Testis (tissue), 5 donors: Measurements from ENCODE around the gene B3GALT6. TPM values are rescaled to one million over a fixed set of nuclear protein-coding genes. Genes with fewer than 3 reads are reported as not detected.
A peak's percentile ranks its signal among the peaks of the same experiment; 100 is the strongest.

Experiments used
- DNase-seq: peaks from one replicate; pipeline ENCODE4 v3.0.0-alpha.2; 2019
- H3K27ac ChIP-seq, 2 donors: fragments of 200-600 bp; sonication (generic); one replicate each; pipeline ENCODE4 v1.5.1; 2019
- H3K27me3 ChIP-seq: fragments of 200-600 bp; sonication (generic); one replicate; pipeline ENCODE4 v1.5.1; 2019
- H3K36me3 ChIP-seq: fragments of 200-600 bp; sonication (generic); one replicate; pipeline ENCODE4 v1.5.1; 2017; ENCODE audit warnings: low read depth; ENCODE audit errors: missing control alignments
- H3K4me1 ChIP-seq: fragments of 200-600 bp; sonication (generic); one replicate; pipeline ENCODE4 v1.5.1; 2019
- H3K4me3 ChIP-seq, 2 donors: fragments of 200-600 bp; sonication (generic); one replicate each; pipeline ENCODE4 v1.5.1; 2017 to 2019
- H3K9me3 ChIP-seq: fragments of 200-600 bp; sonication (generic); one replicate; pipeline ENCODE4 v1.5.1; 2017
- POLR2A ChIP-seq: fragments of 450-650 bp; IDR thresholded peaks from one replicate; pipeline ENCODE4 v1.6.1; 2017; ENCODE audit warnings: antibody characterized with exemption, mild to moderate bottlenecking, moderate library complexity
- WGBS, 2 donors: methylation state at CpG; one replicate each; pipeline ENCODE4 v1.1.5; 2018; 5-methylcytosine and 5-hydroxymethylcytosine counted together
- intact Hi-C: fragments of 100-400 bp; cut with DNase I; formaldehyde crosslinking; loops from one replicate; pipeline ENCODE4 v1.15.1; 2023; ENCODE audit warnings: low total_unique reads
- long read RNA-seq, 2 donors: transcript quantifications; one replicate each; lab custom pipeline, GENCODE V29; 2026
- polyA plus RNA-seq: library from polyadenylated mRNA; stranded (reverse); fragments of 350-450 nt; fragmentation: Illumina TruSeq; extraction: RNeasy Lipid Tissue Mini Kit (QIAGEN cat#74804); gene quantifications from one replicate; pipeline ENCODE4 v1.2.3, GENCODE V29; 2014; ENCODE audit warnings: low read depth, low replicate concordance; ENCODE audit not compliant: insufficient read depth
- total RNA-seq, 2 donors: library from RNA; depleted of rRNA; stranded (reverse); fragments of >200 nt; gene quantifications; one replicate each; pipeline ENCODE4 v1.2.3, GENCODE V29; 2016
- TF ChIP-seq, protein P1 (sequence below), 3 experiments: fragments of 450-650 bp in 2 of 3; fragments of 200-600 bp in 1 of 3; sonication (generic) in 1 of 3; IDR thresholded peaks; one replicate each; pipeline ENCODE4 v1.5.1; 2016 to 2019; ENCODE audit warnings: antibody characterized with exemption in 3 of 3, mild to moderate bottlenecking in 2 of 3, moderate library complexity in 1 of 3

Gene B3GALT6
- total RNA-seq = 10 to 100 TPM; 26.1 to 37.3 TPM
- 8.5 TPM for polyA plus RNA-seq
- long read RNA-seq, donor 1, transcript B3GALT6-202 (1 exons, 2,816 nt) = minor isoform, 10 of 44 reads
- long read RNA-seq, donor 1, transcript B3GALT6-201 (1 exons, 2,783 nt) = major isoform, 34 of 44 reads
- long read RNA-seq, donor 1, partial matches to known transcripts = 0 of 44 reads
- long read RNA-seq, donor 1, other reads (novel, unspliced or antisense) = 0 of 44 reads
- long read RNA-seq, donor 2, transcript B3GALT6-202 (1 exons, 2,816 nt) = minor isoform, 8 of 56 reads
- long read RNA-seq, donor 2, transcript B3GALT6-201 (1 exons, 2,783 nt) = major isoform, 48 of 56 reads
- long read RNA-seq, donor 2, partial matches to known transcripts = 0 of 56 reads
- long read RNA-seq, donor 2, other reads (novel, unspliced or antisense) = 0 of 56 reads

- intact Hi-C loops = no loop called here
- TF ChIP-seq, protein P1, sequence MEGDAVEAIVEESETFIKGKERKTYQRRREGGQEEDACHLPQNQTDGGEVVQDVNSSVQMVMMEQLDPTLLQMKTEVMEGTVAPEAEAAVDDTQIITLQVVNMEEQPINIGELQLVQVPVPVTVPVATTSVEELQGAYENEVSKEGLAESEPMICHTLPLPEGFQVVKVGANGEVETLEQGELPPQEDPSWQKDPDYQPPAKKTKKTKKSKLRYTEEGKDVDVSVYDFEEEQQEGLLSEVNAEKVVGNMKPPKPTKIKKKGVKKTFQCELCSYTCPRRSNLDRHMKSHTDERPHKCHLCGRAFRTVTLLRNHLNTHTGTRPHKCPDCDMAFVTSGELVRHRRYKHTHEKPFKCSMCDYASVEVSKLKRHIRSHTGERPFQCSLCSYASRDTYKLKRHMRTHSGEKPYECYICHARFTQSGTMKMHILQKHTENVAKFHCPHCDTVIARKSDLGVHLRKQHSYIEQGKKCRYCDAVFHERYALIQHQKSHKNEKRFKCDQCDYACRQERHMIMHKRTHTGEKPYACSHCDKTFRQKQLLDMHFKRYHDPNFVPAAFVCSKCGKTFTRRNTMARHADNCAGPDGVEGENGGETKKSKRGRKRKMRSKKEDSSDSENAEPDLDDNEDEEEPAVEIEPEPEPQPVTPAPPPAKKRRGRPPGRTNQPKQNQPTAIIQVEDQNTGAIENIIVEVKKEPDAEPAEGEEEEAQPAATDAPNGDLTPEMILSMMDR (IDR thresholded peaks at IDR 0.05) = no peak
- TF ChIP-seq POLR2A = no peak
- Histone ChIP-seq H3K36me3 (no peaks in the 10 kb centered on the region), H3K4me3 (peak within 1 kb of the TSS; percentile 98), H3K27me3 (no peaks in the 10 kb centered on the region), H3K9me3 (no peaks in the 10 kb centered on the region), H3K27ac (peak within 1 kb of the TSS; percentile 81 to 92), H3K4me1 (peaks cover 18% of the 10 kb centered on the region)
- WGBS, 2 donors = 24% methylated on average over 23 of the region's 100 CpGs; no CpG with 5 or more reads in 1 of the 2 donors
- no peak for DNase-seq
These were observed at the start of gene B3GALT6 for GRCh38 chr1:1232208-1232795. TSS of gene B3GALT6 (plus strand) at chr1:1232237. CDS start at chr1:1232279, 42 bp downstream.

- intact Hi-C loops = no loop called here
- no peaks in the 10 kb centered on the region for H3K4me1 ChIP-seq
- TF ChIP-seq POLR2A = no peak
- TF ChIP-seq, protein P1 (IDR thresholded peaks at IDR 0.05) = no peak
- WGBS, 2 donors = 74 to 79% methylated on average over 19 to 39 of the region's 39 CpGs
- DNase-seq = no peak
- H3K9me3 ChIP-seq = no peaks in the 10 kb centered on the region
- H3K4me3 ChIP-seq = no peak overlapping the region
- H3K36me3 ChIP-seq = no peaks in the 10 kb centered on the region
- no peak overlapping the region for H3K27ac ChIP-seq
- H3K27me3 ChIP-seq = no peaks in the 10 kb centered on the region
These were observed 49.4 kb upstream of the B3GALT6 start for GRCh38 chr1:1182491-1183220.

DNA sequence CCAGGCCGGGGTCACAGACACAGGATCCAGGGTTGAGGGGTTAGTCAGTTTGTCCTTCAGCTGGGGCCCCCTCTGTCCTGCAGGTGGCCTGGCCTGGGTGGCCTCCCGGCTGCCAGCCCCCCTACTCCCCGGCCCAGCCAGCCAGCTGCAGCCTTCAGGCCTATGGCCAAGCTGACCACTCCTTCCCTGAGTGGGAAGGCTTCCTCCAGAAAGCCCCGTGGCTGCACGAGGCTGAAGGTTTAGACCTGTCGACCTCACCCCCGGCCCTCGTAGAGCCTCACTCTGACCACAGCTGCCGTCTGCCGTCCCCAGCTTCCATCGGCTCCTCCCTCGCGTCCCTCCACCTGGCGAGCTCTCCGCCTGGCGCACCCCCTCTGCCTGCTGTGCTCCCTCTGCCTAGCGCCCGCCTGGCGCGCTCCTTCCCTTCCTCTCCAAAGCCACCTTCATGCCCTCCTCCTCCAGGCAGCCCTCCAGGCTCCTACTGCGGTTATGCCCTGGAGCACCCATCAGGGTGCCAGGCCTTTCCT, 48.8 kb upstream of the B3GALT6 start:
- no peaks in the 10 kb centered on the region for H3K4me1 ChIP-seq
- H3K4me3 ChIP-seq = no peak overlapping the region
- no peak overlapping the region for H3K27ac ChIP-seq
- no peaks in the 10 kb centered on the region for H3K9me3 ChIP-seq
- H3K27me3 ChIP-seq = no peaks in the 10 kb centered on the region
- no peaks in the 10 kb centered on the region for H3K36me3 ChIP-seq
- 59 to 73% methylated on average over 20 to 21 of the region's 21 CpGs for WGBS, 2 donors
- intact Hi-C loops = no loop called here
- TF ChIP-seq POLR2A = no peak
- TF ChIP-seq, protein P1 (IDR thresholded peaks at IDR 0.05) = no peak
- no peak for DNase-seq

- TF ChIP-seq POLR2A = no peak
- TF ChIP-seq, protein P1 (IDR thresholded peaks at IDR 0.05) = no peak
- H3K36me3 ChIP-seq = no peaks in the 10 kb centered on the region
- H3K9me3 ChIP-seq = no peaks in the 10 kb centered on the region
- no peak for DNase-seq
- H3K27me3 ChIP-seq = no peaks in the 10 kb centered on the region
- no peak overlapping the region for H3K27ac ChIP-seq
- WGBS, 2 donors = 82 to 85% methylated on average over 26 to 33 of the region's 33 CpGs
- H3K4me3 ChIP-seq = no peak overlapping the region
- intact Hi-C loops = no loop called here
- no peaks in the 10 kb centered on the region for H3K4me1 ChIP-seq
These were observed 47.9 kb upstream of the B3GALT6 start for GRCh38 chr1:1183833-1184775.
